Activated B cell treated with CpG ODN at 0.5 μM for 24 hours (primary cell): ENCODE measurements around the gene PCDH17. TPM values are rescaled to one million over a fixed set of nuclear protein-coding genes. Genes with fewer than 3 reads are reported as not detected.

ENCODE experiments used
- ATAC-seq: fragments of 200-7000 bp; cut with Tn5 transposase; one replicate; pipeline ENCODE4 v1.10.0; 2021; ENCODE audit warnings: low read depth, mild to moderate bottlenecking, moderate library complexity
- CTCF ChIA-PET: fragments of 350-600 bp; sonication (Branson Sonifier 250); formaldehyde crosslinking; loops from one replicate; lab custom pipeline; 2021; ENCODE audit warnings: antibody characterized with exemption; lab: Charles Lee
- POLR2A ChIA-PET: fragments of 350-600 bp; sonication (Branson Sonifier 250); formaldehyde crosslinking; loops from one replicate; lab custom pipeline; 2021; ENCODE audit warnings: antibody characterized with exemption; lab: Charles Lee
- DNase-seq: peaks from one replicate; pipeline ENCODE4 v3.0.0; 2022
- H3K27ac Mint-ChIP-seq: one replicate; pipeline ENCODE4 v1.8.0; 2020; ENCODE audit warnings: mixed read lengths
- H3K27me3 Mint-ChIP-seq: one replicate; pipeline ENCODE4 v1.8.0; 2021; ENCODE audit warnings: mixed read lengths
- H3K36me3 Mint-ChIP-seq: one replicate; pipeline ENCODE4 v1.8.0; 2021; ENCODE audit warnings: low read depth, mixed read lengths
- H3K4me1 Mint-ChIP-seq: one replicate; pipeline ENCODE4 v1.8.0; 2021; ENCODE audit warnings: mixed read lengths
- H3K4me3 Mint-ChIP-seq: one replicate; pipeline ENCODE4 v1.8.0; 2020; ENCODE audit warnings: mild to moderate bottlenecking, mixed read lengths
- H3K9me3 Mint-ChIP-seq: one replicate; pipeline ENCODE4 v1.8.0; 2020; ENCODE audit warnings: mixed read lengths
- CTCF ChIP-seq: fragments of 200-600 bp; IDR thresholded peaks from one replicate; pipeline ENCODE4 v1.8.0; 2022; ENCODE audit warnings: antibody characterized with exemption, mild to moderate bottlenecking
- intact Hi-C: fragments of 100-400 bp; cut with micrococcal nuclease; formaldehyde crosslinking; loops from one replicate; pipeline ENCODE4 v1.15.1; 2024
- total RNA-seq: library from RNA; stranded (reverse); gene quantifications from 2 replicates; pipeline ENCODE4 v1.2.3, GENCODE V29; 2022

PCDH17 gene
- total RNA-seq, 1 donor from 2014 or later = not detected

- Mint-ChIP-seq H3K27me3 (no peaks in the 10 kb centered on the region), H3K36me3 (no peaks in the 10 kb centered on the region), H3K4me3 (no peak overlapping the region), H3K27ac (no peak overlapping the region), H3K4me1 (no peaks in the 10 kb centered on the region), H3K9me3 (no peaks in the 10 kb centered on the region)
- no peak for TF ChIP-seq CTCF
- DNase-seq (no peak), ATAC-seq (no peak)
- intact Hi-C loops = no loop called here
- CTCF ChIA-PET = no interaction called here
- POLR2A ChIA-PET = no interaction called here
Measured at GRCh38 chr13:57675526-57675925, 44.0 kb downstream of the PCDH17 start.

DNA sequence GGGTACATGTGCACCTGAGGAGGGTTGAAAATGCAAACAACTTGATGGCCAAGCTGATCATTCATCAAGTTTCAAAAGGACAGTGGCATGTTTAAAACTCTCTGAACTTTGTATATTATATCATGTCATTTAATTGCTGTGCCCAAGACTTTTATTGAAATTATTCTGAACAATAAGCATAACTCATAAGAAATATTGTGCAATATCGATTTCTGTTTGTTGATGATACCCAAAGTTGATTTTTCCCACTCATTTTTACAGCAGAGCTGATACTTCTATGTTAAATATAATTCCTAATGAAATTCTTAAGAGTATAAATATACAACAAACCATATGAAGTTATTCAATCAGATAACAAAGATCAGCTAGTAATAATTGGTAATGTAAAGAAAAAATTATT lies 49.1 kb downstream of the PCDH17 start:
- H3K36me3 Mint-ChIP-seq = no peaks in the 10 kb centered on the region
- ChIA-PET CTCF (no interaction called here), POLR2A (no interaction called here)
- ATAC-seq = no peak
- H3K4me1 Mint-ChIP-seq = no peaks in the 10 kb centered on the region
- no peak overlapping the region for H3K27ac Mint-ChIP-seq
- TF ChIP-seq CTCF = no peak
- H3K9me3 Mint-ChIP-seq = no peaks in the 10 kb centered on the region
- no peak overlapping the region for H3K4me3 Mint-ChIP-seq
- H3K27me3 Mint-ChIP-seq = no peaks in the 10 kb centered on the region
- intact Hi-C loops = no loop called here
- DNase-seq = no peak

DNA sequence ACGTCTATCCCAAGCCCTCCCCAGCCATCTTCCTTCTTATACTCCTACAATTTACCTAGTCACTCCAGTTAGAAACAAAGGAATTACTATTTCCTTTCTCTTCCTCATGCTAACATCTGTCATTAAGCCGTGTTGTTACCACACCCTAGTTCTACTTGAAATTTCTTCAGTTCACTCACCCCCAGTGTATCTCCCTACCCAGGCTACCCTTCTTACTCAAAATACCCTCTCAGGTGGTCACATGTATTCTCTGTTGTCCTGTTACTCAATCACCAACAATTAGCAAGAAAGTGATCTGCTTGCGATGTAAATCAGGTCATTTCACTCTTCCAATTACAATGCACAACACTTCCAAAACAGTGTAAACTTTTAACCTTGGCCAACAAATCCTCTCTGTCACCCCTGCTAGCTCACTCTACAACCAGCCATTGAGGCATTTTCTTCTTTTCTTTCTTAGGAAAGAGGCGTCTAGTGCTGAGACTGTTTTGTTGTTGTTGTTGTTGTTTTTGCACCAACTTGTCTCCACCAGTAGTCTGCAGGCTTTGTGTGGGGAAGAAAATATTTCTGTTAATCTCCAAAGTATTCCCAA lies 50.7 kb downstream of the PCDH17 start:
- intact Hi-C loops = no loop called here
- no peaks in the 10 kb centered on the region for H3K27me3 Mint-ChIP-seq
- H3K27ac Mint-ChIP-seq = no peak overlapping the region
- ChIA-PET CTCF (no interaction called here), POLR2A (no interaction called here)
- no peak overlapping the region for H3K4me3 Mint-ChIP-seq
- no peaks in the 10 kb centered on the region for H3K4me1 Mint-ChIP-seq
- no peak for TF ChIP-seq CTCF
- ATAC-seq = no peak
- H3K36me3 Mint-ChIP-seq = no peaks in the 10 kb centered on the region
- H3K9me3 Mint-ChIP-seq = no peaks in the 10 kb centered on the region
- DNase-seq = no peak

DNA sequence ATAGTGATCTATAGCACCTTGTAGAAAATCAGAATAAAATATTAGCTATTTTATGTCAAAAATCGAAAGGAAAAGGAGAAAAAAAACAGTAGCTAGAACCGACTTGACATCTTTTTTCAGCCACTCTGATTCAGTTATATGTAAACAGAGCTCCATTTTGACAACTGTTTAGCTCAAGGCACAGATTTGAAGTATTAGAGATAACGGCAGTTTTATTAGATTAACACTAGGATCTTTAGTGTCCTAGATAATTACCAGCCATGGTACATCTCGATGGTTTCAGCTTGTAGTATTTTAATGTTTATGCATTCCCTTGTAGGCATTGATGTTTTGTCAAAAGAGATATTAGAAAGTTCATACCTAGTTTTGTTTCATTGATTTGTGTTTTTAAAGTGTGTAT lies 67.3 kb downstream of the PCDH17 start:
- Mint-ChIP-seq H3K9me3 (peaks cover 3% of the 10 kb centered on the region), H3K27me3 (no peaks in the 10 kb centered on the region), H3K27ac (no peak overlapping the region), H3K4me3 (no peak overlapping the region), H3K4me1 (no peaks in the 10 kb centered on the region), H3K36me3 (no peaks in the 10 kb centered on the region)
- TF ChIP-seq CTCF = no peak
- no peak for ATAC-seq
- no peak for DNase-seq
- CTCF ChIA-PET = no interaction called here
- POLR2A ChIA-PET = no interaction called here
- intact Hi-C loops = no loop called here

DNA sequence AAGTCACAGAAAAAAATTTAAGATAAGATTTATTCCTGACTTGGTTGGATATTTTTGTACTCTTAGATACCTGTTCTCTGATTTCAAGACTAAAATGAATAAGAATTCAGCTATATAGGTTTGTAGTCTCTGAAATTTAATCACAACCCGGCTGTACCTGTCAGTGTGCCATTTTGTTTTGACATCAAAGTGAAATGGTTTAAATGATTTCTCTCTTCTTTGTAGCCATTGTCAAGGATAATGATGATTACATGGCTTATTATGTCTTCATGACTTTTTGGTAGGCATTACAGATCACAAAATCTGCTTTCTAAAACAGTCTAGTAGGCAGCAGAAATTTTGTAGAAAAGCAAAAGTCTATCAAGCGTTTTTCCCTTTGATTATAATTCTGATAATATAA lies 72.5 kb downstream of the PCDH17 start:
- no peak overlapping the region for H3K27ac Mint-ChIP-seq
- ChIA-PET POLR2A (no interaction called here), CTCF (no interaction called here)
- no peaks in the 10 kb centered on the region for H3K27me3 Mint-ChIP-seq
- H3K4me1 Mint-ChIP-seq = no peaks in the 10 kb centered on the region
- no peak for ATAC-seq
- DNase-seq = no peak
- H3K36me3 Mint-ChIP-seq = no peaks in the 10 kb centered on the region
- intact Hi-C loops = no loop called here
- no peaks in the 10 kb centered on the region for H3K9me3 Mint-ChIP-seq
- TF ChIP-seq CTCF = no peak
- H3K4me3 Mint-ChIP-seq = no peak overlapping the region
